Activated CD4-positive, alpha-beta T cell treated with anti-CD3 and anti-CD28 coated beads for 24 hours (primary cell): ENCODE data around the gene NAV1.
A peak's percentile ranks its signal among the peaks of the same experiment; 100 is the strongest.

Experiments
- DNase-seq, 2 donors: peaks; one replicate each; pipeline ENCODE4 v3.0.0-alpha.2; 2020; ENCODE audit warnings: low read depth in 2 of 2

The NAV1 gene

GRCh38 chr1:201527879-201528278 is 11.0 kb upstream of the NAV1 start:
- DNase-seq = no peak

GRCh38 chr1:201528631-201529252 is 10.2 kb upstream of the NAV1 start:
- no peak for DNase-seq

DNA sequence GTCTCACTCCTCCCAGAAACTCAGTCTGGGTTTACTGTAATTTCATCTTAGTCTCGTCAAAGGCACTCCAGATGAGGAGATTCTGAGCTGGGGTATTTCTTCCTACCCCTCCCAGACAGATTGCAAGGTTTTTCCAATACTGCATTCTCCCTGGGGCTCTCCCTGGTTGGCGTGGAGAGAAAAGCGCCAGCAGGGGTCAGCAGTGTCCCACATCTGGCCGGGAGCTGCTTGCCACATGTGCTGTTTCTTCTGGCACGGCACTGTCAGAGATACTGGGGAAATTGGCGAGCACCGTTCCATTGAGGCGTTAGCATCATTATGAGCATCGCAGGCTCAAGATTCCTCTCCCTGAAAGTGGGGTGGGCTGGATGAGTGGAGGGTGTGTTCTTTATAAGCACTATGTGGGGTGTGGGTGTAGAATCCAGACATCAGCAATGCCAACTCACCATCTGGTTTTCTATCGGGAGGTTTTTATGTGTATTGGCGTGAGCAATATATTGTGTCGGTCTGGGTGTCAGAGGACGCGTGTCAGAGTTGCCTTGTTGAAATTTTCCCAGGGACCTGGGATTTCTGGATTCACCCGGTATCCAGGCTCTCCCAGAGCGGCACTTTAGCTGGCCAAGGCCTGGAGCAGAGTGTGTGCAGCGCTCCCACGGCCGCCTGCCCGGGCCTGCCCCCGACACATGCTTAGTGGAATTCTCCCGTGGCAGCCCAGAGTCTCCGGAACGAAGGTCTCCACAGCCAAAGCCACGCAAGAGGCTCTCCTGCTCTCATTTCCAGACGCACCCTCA is 8.0 kb upstream of the NAV1 start:
- peak in 1 of 2 donors; percentile 61 for DNase-seq

DNA sequence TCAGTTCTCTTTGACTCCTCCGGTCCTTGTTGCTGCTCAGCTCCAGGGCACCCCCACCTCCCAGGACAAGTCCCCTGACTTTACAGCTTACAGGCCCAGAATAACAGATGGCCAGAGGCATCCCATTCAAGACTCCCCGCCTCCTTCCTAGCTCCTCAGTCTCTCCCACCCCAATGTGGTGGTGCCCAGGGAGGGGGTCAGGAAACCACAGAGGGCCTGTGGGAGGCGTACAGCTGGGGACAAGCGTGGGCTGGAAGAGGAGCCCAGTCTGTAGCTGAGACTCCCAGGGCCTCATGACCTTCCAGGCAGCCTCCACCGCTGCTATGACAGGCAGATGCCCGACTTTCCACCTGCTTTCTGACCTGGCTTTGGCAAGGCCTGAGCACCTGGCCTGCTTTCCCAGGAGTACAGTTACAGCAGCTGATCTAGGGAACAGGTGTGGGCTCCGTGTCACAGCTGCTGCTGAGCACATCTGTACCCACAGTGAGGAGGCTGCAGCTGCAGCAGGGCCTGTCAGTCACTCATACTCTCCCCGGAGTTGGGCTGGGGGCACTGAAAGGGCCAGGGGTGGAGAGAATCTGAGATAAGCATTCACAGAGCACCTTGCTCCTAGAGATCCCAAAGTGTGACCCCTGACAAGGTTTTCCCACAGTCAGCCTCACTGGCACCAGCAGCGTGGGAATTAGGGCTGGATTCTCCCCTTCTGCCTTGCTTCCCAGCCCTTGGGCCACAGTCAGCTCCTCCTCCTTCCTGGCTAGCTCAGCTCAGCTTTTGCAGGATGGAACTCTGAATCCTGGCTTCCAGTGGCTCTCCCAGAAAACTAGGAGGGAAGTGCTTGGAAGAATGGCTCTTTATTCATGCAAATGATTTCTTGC is 7.1 kb upstream of the NAV1 start:
- no peak for DNase-seq

GRCh38 chr1:201533836-201534235 is 5.1 kb upstream of the NAV1 start:
- no peak for DNase-seq

DNA sequence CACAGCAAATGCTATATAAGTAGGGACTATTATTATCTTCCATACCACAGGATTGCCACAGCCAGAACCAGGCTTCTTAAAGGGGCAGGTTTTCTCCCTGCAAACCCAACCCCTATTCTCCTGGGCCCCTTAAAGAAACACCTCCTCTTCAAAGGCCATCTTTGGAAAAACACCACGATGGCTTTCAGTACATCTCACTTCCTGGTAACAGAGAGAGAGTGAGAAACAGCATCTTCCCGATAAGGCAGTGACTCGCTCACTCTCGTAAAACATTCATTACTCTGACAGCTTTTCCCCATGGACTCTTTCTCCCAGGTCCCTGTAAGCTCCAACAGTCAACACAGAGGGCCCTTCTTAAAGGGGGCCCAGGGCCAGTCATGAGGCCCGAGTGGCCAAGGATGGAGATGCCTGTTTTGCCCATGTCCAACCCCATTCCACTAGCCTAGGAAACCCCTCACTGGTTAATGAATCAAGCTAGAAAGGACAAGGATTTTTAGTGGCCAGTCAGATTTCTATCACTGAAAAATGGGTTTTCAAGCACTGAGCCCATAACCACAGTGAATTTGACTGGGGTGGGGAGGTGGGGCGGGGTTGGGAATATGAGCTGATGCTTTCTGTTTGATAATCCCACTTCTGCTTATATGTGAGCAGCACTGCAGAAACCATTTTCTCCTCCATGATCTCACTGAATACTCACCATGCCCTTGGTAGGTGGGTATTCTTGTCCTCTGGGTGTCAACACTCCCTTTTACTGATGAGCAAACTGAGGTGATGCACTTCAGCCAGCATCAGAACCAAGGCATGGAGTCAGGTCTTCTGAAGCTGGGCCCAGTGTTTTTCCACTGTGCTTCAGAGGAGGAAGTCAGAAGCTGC is 3.6 kb upstream of the NAV1 start:
- no peak for DNase-seq

- no peak for DNase-seq
Measured at GRCh38 chr1:201535919-201536245, 3.0 kb upstream of the NAV1 start.

DNA sequence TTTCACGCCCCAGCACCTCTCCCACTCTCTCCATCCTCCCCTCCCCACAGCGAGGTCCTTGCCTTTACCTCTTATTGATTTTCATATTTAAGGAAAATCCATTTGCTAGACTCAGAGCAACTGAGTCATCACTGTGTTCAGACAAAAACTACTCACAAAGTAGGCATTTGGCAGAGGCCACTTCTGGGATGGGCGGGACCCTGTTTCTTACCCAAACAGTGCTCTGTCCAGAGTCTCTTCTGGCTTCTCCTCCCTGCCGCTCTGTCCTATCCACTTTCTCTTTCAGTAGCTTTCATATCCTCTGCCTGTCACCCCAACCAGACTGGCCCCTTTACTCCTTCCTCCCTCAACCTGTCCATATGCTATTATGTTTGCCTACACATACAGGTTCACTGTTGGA is 2.4 kb upstream of the NAV1 start:
- DNase-seq = no peak

GRCh38 chr1:201537028-201537427 is 1.9 kb upstream of the NAV1 start:
- DNase-seq = no peak

DNA sequence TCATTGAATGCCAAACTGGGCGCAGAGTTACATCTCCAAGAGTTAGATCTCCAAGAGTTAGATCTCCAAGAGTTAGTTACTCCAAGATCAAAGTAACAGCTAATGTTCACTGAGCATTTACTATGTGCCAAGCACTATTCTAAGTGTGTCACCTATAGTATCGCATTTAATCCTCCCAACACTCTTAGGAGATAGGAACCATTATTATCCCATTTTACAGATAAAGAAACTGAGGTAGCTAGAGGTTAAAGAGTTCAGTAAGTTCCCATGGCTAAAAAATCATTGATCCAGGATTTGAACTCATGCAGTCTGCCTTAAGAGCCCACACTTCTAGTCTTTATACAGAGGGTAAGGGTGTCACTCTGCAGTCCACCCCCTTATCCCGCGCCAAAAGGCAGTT is 1.5 kb upstream of the NAV1 start:
- no peak for DNase-seq

DNA sequence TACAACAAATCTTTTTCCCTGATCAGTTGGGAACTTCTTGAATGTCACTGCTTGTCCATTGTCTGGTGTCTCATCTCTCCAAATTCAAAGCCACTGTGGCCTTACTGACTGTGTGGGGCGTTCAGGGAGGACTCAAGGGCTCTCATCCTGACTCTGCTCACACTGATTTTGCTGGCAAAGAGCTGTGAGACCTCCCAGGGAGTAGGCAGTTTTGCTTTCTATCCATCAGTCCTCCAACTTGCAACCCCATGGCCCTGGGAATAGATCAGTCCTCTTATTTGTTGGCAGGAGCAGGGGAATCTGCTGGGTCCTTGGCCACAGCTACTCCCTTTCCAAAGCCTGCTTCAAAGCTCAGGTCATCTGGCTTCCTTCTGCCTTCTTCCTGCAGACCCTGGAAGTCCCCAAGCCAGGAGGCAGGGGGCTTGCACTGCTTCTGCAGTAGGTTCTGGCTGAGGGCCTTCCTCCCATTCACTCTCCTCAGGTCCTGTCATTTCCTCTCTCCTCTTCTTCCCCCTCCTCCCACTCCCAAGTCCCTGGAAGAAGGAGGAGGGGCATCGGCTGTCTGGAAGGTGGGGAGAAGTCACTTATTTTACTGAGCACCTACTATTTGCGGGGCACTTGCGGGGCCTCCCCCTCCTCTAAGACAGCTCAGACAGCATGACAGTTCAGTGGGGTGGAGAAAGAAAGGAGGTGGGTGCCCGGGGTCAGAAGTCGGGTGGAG is 876 bp upstream of the NAV1 start:
- DNase-seq = no peak

DNA sequence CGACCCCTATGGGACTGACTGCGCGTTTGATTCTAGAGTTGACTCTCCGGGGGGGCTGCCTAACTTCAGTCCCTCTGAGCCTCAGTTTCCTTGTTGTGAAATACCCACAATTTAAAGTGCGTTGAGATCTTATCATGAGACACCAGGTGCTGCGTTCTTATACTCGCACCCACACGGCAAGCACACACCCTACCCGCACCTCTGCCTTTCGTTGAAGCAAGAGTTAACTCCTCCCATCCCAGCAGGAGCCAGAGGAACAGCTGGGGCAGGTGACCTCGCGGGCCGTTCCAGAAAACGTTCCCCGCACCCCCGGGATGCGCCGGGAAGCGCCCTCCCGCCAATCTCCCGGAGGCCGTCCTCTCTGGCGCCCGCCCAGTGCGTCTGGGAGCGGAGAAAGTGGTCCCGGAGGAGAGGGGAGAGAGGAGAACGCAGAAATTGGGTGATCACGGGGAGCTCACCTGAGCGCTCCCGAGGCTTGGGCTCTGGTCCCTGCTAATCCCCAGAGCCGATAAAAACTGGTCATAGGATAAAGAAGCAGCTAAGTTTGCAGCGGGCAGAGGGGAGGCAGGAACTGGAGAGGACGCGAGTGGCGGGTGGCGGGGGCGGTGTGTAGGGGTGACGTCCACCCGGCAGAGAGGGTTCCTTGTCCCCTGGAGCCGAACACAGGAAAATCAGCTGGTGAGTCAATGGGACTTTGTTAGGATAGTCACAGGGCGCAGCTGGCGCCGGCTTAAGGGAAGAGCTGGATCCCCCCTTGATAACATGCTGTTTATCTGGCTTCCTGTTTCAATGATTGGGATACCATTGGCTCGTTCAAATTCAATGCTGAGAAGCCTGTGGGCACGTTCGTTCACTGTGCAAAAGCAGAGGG is 869 bp downstream of the NAV1 start:
- DNase-seq = no peak

- DNase-seq = no peak
Measured at GRCh38 chr1:201540846-201541735, 2.2 kb downstream of the NAV1 start.

DNA sequence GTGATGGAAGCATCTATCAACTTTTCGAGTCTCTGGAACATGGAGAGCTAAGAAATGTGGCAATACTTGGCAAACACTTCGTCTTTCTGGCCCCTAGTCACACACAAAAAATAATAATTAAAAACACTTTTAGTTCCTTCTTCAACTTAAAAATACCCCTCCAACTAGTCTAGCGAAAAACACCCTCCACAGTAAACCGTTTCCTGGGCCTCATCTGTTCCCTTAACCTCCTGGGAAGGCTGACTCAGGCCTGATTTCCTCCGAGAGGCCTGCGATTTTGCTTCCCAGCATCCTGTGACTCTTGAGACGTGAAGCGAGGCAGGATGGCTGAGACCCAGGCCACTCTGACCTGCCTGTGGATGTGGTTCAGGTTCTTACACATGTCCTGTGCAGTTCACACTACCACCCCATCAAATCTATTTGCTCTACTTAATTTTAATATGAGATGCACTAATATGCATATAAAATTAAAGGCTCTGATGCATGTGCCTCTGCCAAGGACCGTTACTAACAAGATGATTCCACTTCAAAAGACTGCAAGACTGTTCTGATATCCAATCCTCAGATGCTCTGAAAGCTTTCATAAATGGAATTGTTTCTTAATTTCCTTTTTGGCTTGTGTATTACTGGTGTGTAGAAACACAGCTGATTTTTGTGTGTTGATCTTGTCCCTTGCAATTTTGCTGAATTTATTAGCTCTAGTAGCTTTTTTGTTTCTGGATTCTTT is 3.5 kb downstream of the NAV1 start:
- DNase-seq = no peak

- no peak for DNase-seq
Measured at GRCh38 chr1:201543871-201544642, 5.1 kb downstream of the NAV1 start.

- DNase-seq = no peak
Measured at GRCh38 chr1:201544710-201545109, 5.8 kb downstream of the NAV1 start.

DNA sequence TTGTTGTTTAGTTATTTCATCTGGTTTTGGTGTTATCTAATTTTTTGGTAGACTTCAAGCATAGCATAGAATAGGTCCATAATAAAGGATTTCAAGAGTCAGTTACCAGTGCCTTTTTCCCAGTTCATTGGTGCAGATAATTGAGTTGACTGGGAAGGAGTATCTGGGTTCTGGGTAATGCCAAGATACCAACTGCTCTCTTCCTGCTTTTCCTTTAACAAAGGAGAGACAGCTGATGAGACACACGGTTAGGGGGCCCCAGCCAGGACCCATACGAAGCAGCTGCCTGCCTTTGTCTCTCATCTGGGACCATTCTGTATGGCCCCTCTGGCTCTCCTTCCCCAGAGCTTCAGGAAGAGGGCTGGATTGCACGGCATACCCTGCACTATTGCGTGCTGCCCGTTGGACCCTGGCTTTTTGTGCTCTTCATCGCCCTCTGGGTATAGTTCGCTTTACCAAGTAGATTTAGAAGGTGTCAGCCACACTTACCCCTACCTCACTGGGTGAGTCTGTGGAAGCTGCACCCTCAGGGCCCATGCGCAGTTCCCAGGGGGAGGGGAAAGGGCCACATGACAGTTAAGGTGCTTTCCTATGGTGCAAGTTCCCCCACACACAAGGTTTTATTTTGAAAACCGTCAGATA is 7.0 kb downstream of the NAV1 start:
- DNase-seq = no peak
